DND-41 (cell line): ENCODE measurements around the gene TCF25.

Experiments used
- ATAC-seq: fragments of 200-7000 bp; cut with Tn5 transposase; 3 replicates; pipeline ENCODE4 v1.9.1; 2021; ENCODE audit warnings: low read depth; ENCODE audit not compliant: insufficient read depth
- DNase-seq: peaks from one replicate; pipeline ENCODE4 v3.0.0-alpha.2; 2020
- H2AFZ ChIP-seq: 2 replicates; pipeline ENCODE4 v1.6.0; 2012; ENCODE audit warnings: low read depth, low read length
- H3K27ac ChIP-seq: 2 replicates; pipeline ENCODE4 v1.5.1; 2012; ENCODE audit warnings: low read length, inconsistent platforms
- H3K27me3 ChIP-seq: fragments of 200-600 bp; sonication (generic); 2 replicates; pipeline ENCODE4 v1.6.0; 2012; ENCODE audit warnings: low read length, mild to moderate bottlenecking, inconsistent platforms; ENCODE audit not compliant: insufficient read depth, poor library complexity
- H3K36me3 ChIP-seq: 2 replicates; pipeline ENCODE4 v1.5.1; 2012; ENCODE audit warnings: low read length, inconsistent platforms; ENCODE audit not compliant: insufficient read depth
- H3K4me1 ChIP-seq: 2 replicates; pipeline ENCODE4 v1.5.1; 2012; ENCODE audit warnings: mild to moderate bottlenecking, low read length; ENCODE audit not compliant: insufficient read depth
- H3K4me2 ChIP-seq: 2 replicates; pipeline ENCODE4 v1.6.0; 2012; ENCODE audit warnings: mild to moderate bottlenecking, moderate library complexity, low read length, inconsistent platforms; ENCODE audit not compliant: insufficient read depth
- H3K4me3 ChIP-seq, 2 experiments: fragments of 200-600 bp in 1 of 2; shearing (Covaris generic) in 1 of 2; 2 replicates each; pipeline ENCODE4 v1.5.1; 2012 to 2016; ENCODE audit warnings: inconsistent platforms in 2 of 2, low read length in 2 of 2, mild to moderate bottlenecking in 2 of 2, low read depth in 1 of 2, moderate library complexity in 1 of 2
- H3K79me2 ChIP-seq: 2 replicates; pipeline ENCODE4 v1.6.0; 2012; ENCODE audit warnings: low read length, inconsistent platforms; ENCODE audit not compliant: insufficient read depth
- H3K9ac ChIP-seq: 2 replicates; pipeline ENCODE4 v1.6.0; 2012; ENCODE audit warnings: low read depth, mild to moderate bottlenecking, inconsistent platforms, low read length, moderate library complexity
- H3K9me3 ChIP-seq: 2 replicates; pipeline ENCODE4 v1.5.1; 2012; ENCODE audit warnings: low read length, moderate library complexity, mild to moderate bottlenecking, inconsistent platforms; ENCODE audit not compliant: insufficient read depth, severe bottlenecking
- H4K20me1 ChIP-seq: 2 replicates; pipeline ENCODE4 v1.6.0; 2012; ENCODE audit warnings: low read length; ENCODE audit not compliant: insufficient read depth
- CTCF ChIP-seq: IDR thresholded peaks from 2 replicates; pipeline ENCODE4 v1.5.1; 2012; ENCODE audit warnings: borderline replicate concordance, low read length, moderate library complexity, mild to moderate bottlenecking; ENCODE audit not compliant: poor library complexity, severe bottlenecking; ENCODE audit errors: extremely low read depth
- EZH2 ChIP-seq: IDR thresholded peaks from 3 replicates; pipeline ENCODE4 v1.6.1; 2012; ENCODE audit warnings: borderline replicate concordance, low read depth, mild to moderate bottlenecking, moderate library complexity, low read length, inconsistent platforms; ENCODE audit not compliant: severe bottlenecking

The TCF25 gene

GRCh38 chr16:89936981-89937380, 63.6 kb downstream of the TCF25 start:
- Histone ChIP-seq H3K4me1 (no peaks in the 10 kb centered on the region), H3K27ac (no peak overlapping the region), H2AFZ (no peak overlapping the region), H4K20me1 (peaks cover 9% of the 10 kb centered on the region), H3K9ac (no peak overlapping the region), H3K9me3 (no peaks in the 10 kb centered on the region), H3K27me3 (peaks cover 4% of the 10 kb centered on the region), H3K36me3 (no peaks in the 10 kb centered on the region), H3K4me3 (no peak overlapping the region), H3K4me2 (no peak overlapping the region), H3K79me2 (no peaks in the 10 kb centered on the region)
- ATAC-seq: no peak
- no peak for DNase-seq
- TF ChIP-seq EZH2: no peak
- no peak for TF ChIP-seq CTCF

- H3K4me2 ChIP-seq: no peak overlapping the region
- TF ChIP-seq CTCF: no peak
- TF ChIP-seq EZH2: no peak
- no peak for DNase-seq
- H4K20me1 ChIP-seq: peaks cover 9% of the 10 kb centered on the region
- H3K9me3 ChIP-seq: no peaks in the 10 kb centered on the region
- no peak overlapping the region for H3K27ac ChIP-seq
- no peak overlapping the region for H3K9ac ChIP-seq
- H3K4me3 ChIP-seq: no peak overlapping the region
- no peaks in the 10 kb centered on the region for H3K79me2 ChIP-seq
- no peak overlapping the region for H2AFZ ChIP-seq
- ATAC-seq: no peak
- H3K36me3 ChIP-seq: no peaks in the 10 kb centered on the region
- H3K4me1 ChIP-seq: no peaks in the 10 kb centered on the region
- H3K27me3 ChIP-seq: peaks cover 4% of the 10 kb centered on the region
Measured at GRCh38 chr16:89938175-89938885, 64.9 kb downstream of the TCF25 start.

GRCh38 chr16:89944773-89945172, 71.4 kb downstream of the TCF25 start:
- no peak overlapping the region for H3K4me3 ChIP-seq
- ATAC-seq: no peak
- TF ChIP-seq EZH2 (no peak), CTCF (no peak)
- H3K36me3 ChIP-seq: no peaks in the 10 kb centered on the region
- H4K20me1 ChIP-seq: no peaks in the 10 kb centered on the region; the same call in 1 of the 2 replicates
- no peaks in the 10 kb centered on the region for H3K79me2 ChIP-seq
- H3K4me1 ChIP-seq: peaks cover 14% of the 10 kb centered on the region
- DNase-seq: no peak
- H2AFZ ChIP-seq: no peak overlapping the region
- H3K4me2 ChIP-seq: no peak overlapping the region
- H3K27me3 ChIP-seq: peaks cover 5% of the 10 kb centered on the region
- H3K27ac ChIP-seq: no peak overlapping the region
- no peak overlapping the region for H3K9ac ChIP-seq
- H3K9me3 ChIP-seq: no peaks in the 10 kb centered on the region

- Histone ChIP-seq H3K4me2 (no peak overlapping the region), H3K9ac (no peak overlapping the region), H3K27me3 (peaks cover 5% of the 10 kb centered on the region), H3K79me2 (no peaks in the 10 kb centered on the region), H2AFZ (no peak overlapping the region), H3K27ac (no peak overlapping the region), H3K4me1 (peaks cover 15% of the 10 kb centered on the region), H3K4me3 (no peak overlapping the region), H4K20me1 (no peaks in the 10 kb centered on the region; the same call in 1 of the 2 replicates), H3K9me3 (no peaks in the 10 kb centered on the region), H3K36me3 (no peaks in the 10 kb centered on the region)
- ATAC-seq (no peak), DNase-seq (no peak)
- TF ChIP-seq EZH2: no peak
- TF ChIP-seq CTCF: no peak
Measured at GRCh38 chr16:89945654-89946053, 72.3 kb downstream of the TCF25 start.
